Neural progenitor cell (in vitro differentiated cells): ENCODE data around the gene BAMBI.

ENCODE experiments used
- CTCF ChIP-seq: fragments of 200-600 bp; sonication (generic); IDR thresholded peaks from 2 replicates; pipeline ENCODE4 v1.5.1; 2017; ENCODE audit warnings: antibody characterized with exemption, mild to moderate bottlenecking
- EZH2 ChIP-seq: fragments of 200-600 bp; sonication (generic); IDR thresholded peaks from 2 replicates; pipeline ENCODE4 v1.6.1; 2017; ENCODE audit warnings: antibody characterized with exemption, mild to moderate bottlenecking, moderate library complexity

GRCh38 chr10:28644647-28645046, 32.7 kb upstream of the BAMBI start:
- no peak for TF ChIP-seq EZH2
- no peak for TF ChIP-seq CTCF
